GM12801 (cell line): ENCODE results near the gene OPN1SW.

ENCODE experiments used
- TF ChIP-seq, protein P1 (sequence below): IDR thresholded peaks from one replicate; pipeline ENCODE4 v1.5.1; 2011; ENCODE audit warnings: control low read depth; ENCODE audit not compliant: insufficient read length; ENCODE audit errors: extremely low read depth

Gene OPN1SW

DNA sequence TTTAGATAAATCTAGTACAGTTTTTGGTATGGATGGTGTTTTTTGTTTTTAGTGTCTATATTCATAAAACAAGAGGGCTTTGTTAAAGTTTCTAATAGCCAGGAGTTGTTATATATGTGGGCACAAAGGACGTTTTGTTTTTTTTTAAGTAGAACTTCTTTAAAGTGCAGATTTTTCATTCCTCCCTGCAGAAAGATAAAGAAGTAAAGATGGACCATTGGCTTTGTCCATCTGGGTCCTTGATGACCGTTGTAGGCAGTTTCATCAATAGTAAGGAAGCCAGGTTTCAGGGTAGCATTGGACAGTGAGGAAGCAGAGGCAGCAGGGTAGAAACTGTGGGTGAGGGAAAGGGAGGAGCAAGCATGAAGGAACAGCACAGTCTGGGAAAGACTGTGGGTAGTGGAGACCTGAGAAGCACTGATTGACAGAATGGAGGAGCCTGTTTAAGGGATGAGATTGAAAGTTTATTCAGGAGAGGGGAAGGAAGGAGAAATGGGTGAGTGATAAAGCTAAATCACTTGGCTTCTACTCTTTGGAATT, 31.2 kb downstream of the OPN1SW start:
- TF ChIP-seq, protein P1, sequence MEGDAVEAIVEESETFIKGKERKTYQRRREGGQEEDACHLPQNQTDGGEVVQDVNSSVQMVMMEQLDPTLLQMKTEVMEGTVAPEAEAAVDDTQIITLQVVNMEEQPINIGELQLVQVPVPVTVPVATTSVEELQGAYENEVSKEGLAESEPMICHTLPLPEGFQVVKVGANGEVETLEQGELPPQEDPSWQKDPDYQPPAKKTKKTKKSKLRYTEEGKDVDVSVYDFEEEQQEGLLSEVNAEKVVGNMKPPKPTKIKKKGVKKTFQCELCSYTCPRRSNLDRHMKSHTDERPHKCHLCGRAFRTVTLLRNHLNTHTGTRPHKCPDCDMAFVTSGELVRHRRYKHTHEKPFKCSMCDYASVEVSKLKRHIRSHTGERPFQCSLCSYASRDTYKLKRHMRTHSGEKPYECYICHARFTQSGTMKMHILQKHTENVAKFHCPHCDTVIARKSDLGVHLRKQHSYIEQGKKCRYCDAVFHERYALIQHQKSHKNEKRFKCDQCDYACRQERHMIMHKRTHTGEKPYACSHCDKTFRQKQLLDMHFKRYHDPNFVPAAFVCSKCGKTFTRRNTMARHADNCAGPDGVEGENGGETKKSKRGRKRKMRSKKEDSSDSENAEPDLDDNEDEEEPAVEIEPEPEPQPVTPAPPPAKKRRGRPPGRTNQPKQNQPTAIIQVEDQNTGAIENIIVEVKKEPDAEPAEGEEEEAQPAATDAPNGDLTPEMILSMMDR: no peak

DNA sequence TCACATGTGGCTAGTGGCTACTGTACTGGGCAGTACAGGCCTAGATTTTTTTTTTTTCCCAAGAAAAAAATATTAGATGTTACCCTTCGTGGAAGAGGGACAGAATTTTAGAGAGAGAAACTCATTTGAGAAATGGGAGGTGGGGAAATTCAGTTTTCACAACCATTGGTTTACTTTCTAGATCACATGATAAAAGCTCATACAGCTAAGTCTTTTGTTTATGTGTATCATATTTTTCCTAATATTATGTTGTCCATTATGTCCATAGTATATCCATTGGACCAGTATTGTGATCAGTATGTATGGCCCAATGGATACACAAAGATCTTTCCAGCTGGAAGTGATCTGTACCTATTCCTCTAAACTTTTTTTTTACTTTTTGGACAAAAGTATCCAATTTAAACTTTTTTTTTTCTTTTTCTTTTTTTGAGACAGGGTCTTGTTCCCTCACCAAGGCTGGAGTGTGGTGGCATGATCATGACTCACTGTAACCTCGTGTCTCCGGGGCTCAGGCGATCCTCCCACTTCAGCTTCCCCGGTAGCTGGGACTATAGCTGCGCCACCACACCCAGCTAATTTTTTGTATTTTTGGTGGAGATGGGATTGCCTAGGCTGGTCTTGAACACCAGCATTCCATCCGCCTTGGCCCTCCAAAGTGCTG, 32.4 kb downstream of the OPN1SW start:
- TF ChIP-seq, protein P1: no peak

DNA sequence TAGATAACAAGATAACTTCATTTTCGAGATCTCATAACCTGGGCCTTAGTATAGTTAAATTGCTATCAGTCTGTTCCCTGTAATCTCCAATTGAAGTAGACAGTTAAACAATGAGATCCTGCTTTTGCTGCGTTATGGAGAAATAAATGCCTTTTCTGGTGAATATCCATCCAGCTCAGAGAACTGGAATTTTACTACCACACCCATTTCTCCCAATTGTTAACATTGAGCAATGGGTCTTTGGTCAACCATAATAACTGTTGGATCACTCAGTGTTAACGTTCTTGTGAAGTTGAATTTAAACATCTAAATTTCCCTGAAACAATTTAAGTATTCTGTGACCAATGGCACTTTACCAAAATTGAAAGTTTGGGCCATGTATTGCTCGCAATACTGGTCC, 33.4 kb downstream of the OPN1SW start:
- TF ChIP-seq, protein P1: no peak

DNA sequence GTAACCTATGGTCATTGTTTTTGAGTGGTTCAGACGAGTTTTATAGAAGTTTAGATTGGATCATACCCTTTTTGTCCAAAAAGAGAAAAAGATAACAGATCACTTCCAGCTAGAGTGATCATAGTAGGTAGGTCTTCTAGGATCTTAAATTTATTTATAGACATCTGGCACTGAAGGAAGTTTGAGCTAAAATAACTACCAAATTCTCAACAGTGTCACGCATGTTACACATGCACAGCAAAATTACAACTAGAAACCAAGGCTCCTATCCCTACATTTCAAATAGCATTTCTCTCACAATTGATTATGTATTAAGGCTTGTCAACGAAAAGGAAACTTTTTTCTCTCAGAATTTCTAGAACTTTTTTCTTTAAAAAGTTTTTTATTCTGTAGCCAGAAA, 34.1 kb downstream of the OPN1SW start:
- TF ChIP-seq, protein P1: no peak

DNA sequence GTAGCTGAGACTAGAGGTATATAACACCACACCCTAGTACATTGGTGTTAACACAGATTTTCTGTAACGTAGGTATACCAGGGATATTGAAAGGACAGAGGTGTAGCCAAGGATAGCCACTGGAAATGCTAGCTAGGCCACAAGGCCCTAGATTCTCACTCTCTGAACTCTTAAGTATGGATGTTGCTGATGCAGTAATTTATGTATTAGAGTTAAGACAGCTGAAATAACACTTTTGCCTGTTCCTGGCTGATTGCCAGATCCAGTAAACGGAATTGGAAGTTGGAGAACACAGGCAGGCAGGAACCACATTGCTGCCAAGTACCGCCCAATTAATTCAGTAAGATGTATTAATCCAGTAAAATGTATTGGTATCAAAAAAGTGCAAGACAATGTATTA, 34.6 kb downstream of the OPN1SW start:
- TF ChIP-seq, protein P1: no peak

- TF ChIP-seq, protein P1: no peak
Observed at GRCh38 chr7:128739990-128740682, 35.5 kb downstream of the OPN1SW start.

DNA sequence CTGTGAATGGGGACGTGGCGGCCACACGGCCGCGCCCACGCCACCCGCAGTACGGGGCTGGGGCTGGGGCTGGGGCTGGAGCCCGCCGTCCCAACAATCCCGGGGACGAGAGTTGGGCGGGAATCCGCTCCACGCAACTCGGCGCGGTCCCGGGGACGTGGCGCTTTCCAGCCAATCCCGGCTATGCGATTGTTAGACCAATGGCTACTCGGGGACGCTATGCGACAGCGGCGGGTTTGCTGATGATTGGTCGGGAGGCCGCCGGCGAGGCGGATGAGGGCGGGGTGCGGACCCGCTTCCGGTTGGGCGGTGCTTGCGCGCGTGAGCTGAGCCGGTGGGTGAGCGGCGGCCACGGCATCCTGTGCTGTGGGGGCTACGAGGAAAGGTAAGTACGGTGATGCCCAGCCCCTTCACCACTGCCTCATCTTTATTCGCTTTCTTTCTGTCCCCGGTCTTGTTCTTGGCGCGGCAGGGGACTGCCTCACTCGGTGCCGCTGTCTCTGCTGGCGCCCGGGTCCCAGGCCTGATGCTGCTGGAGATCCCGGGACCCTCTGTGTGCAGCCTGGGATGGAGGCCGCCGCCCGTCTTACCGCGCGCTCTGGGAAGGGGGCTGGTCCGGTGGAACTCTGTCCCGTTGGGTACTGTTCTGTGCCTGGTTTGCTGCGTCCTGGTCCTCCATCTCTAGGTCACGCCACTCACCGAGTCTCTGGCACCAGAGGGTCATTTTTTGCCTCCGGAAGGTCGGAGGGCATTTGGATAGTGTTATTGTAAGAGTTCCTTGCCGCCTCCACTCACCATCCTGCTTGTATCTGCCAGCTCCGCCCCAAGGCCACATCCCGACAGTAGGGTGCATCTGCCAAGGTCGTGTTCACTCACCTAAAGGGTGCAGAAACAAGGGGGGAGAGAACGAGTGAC, 36.3 kb downstream of the OPN1SW start, which contains the start of gene CALU:
Gene CALU (plus strand): TSS at position 312 of the 915 bp plus-strand sequence. CDS start 9,225 bp downstream, outside the sequence.
- TF ChIP-seq, protein P1: no peak
